Panc1 (cell line): ENCODE measurements around the gene SRCIN1. TPM values are rescaled to one million over a fixed set of nuclear protein-coding genes. Genes with fewer than 3 reads are reported as not detected.

Experiments
- ATAC-seq: fragments of 200-7000 bp; cut with Tn5 transposase; 2 replicates; pipeline ENCODE4 v1.9.1; 2020; ENCODE audit warnings: mild to moderate bottlenecking, moderate library complexity
- BruUV-seq: library from RNA; stranded (reverse); fragments of 400-500 nt; replicated peaks from 2 replicates; lab custom pipeline; 2021; lab: Mats Ljungman, UMichigan
- CTCF ChIA-PET: fragments of 300-600 bp; sonication (Branson Sonifier 250); formaldehyde crosslinking; loops from one replicate; lab custom pipeline; 2022; ENCODE audit warnings: antibody characterized with exemption; lab: Charles Lee
- POLR2A ChIA-PET: fragments of 300-600 bp; sonication (Branson Sonifier 250); formaldehyde crosslinking; loops from one replicate; lab custom pipeline; 2022; ENCODE audit warnings: antibody characterized with exemption; lab: Charles Lee
- DNase-seq: peaks from one replicate; pipeline ENCODE4 v3.0.0-alpha.2; 2010; ENCODE audit warnings: low read depth, low spot score
- H3K27ac ChIP-seq: 2 replicates; pipeline ENCODE4 v1.5.1; 2011; ENCODE audit warnings: mild to moderate bottlenecking, low read length, inconsistent platforms
- H3K27me3 ChIP-seq: fragments of 200-500 bp; sonication (Bioruptor generic); 2 replicates; pipeline ENCODE4 v1.6.0; 2014; ENCODE audit warnings: low read length, inconsistent platforms; ENCODE audit not compliant: control insufficient read depth, insufficient read depth
- H3K36me3 ChIP-seq: fragments of 200-500 bp; sonication (Bioruptor generic); 2 replicates; pipeline ENCODE4 v1.5.1; 2014; ENCODE audit warnings: inconsistent platforms, mild to moderate bottlenecking, low read length, moderate library complexity; ENCODE audit not compliant: control insufficient read depth, insufficient read depth
- H3K4me1 ChIP-seq: 2 replicates; pipeline ENCODE4 v1.5.1; 2011; ENCODE audit warnings: inconsistent platforms, mild to moderate bottlenecking, low read length, moderate library complexity; ENCODE audit not compliant: control insufficient read depth, insufficient read depth
- H3K4me3 ChIP-seq, 2 experiments: 2 replicates each; pipeline ENCODE4 v1.5.1; 2011 to 2012; ENCODE audit warnings: low read depth in 2 of 2, low read length in 2 of 2, mild to moderate bottlenecking in 2 of 2, inconsistent platforms in 1 of 2, moderate library complexity in 1 of 2
- H3K9me3 ChIP-seq: fragments of 200-500 bp; sonication (Bioruptor generic); 2 replicates; pipeline ENCODE4 v1.5.1; 2014; ENCODE audit warnings: low read depth, mild to moderate bottlenecking, inconsistent platforms, low read length, moderate library complexity; ENCODE audit not compliant: control insufficient read depth, insufficient read depth
- CTCF ChIP-seq: fragments of 450-650 bp; IDR thresholded peaks from 2 replicates; pipeline ENCODE4 v1.5.1; 2017; ENCODE audit warnings: mild to moderate bottlenecking
- POLR2AphosphoS5 ChIP-seq: IDR thresholded peaks from 2 replicates; pipeline ENCODE4 v1.6.1; 2012; ENCODE audit warnings: mild to moderate bottlenecking, low read depth, low read length, moderate library complexity
- REST ChIP-seq, 2 experiments: IDR thresholded peaks; 2 replicates each; pipeline ENCODE4 v1.6.1; 2011 to 2012; ENCODE audit warnings: low read depth in 2 of 2, control low read depth in 1 of 2, low read length in 1 of 2, mild to moderate bottlenecking in 1 of 2, moderate library complexity in 1 of 2; ENCODE audit not compliant: insufficient read depth in 1 of 2
- SIN3A ChIP-seq: IDR thresholded peaks from 2 replicates; pipeline ENCODE4 v1.6.1; 2012; ENCODE audit warnings: low read depth, mild to moderate bottlenecking, low read length, moderate library complexity, borderline replicate concordance; ENCODE audit not compliant: insufficient read depth
- TCF7L2 ChIP-seq: IDR thresholded peaks from 2 replicates; pipeline ENCODE4 v1.6.1; 2011; ENCODE audit warnings: mild to moderate bottlenecking, low read depth, low read length, inconsistent platforms
- in situ Hi-C: cut with HindIII; loops from 2 replicates; pipeline ENCODE4 v1.10.0; 2016; ENCODE audit warnings: low sequenced_read_pairs, low pct_unique_long_range_greater_than_20kb
- intact Hi-C: fragments of 100-400 bp; cut with micrococcal nuclease; formaldehyde crosslinking; loops from one replicate; pipeline ENCODE4 v1.10.0; 2022; ENCODE audit not compliant: unreplicated experiment
- total RNA-seq: library from RNA; stranded (reverse); gene quantifications from one replicate; pipeline ENCODE4 v1.2.1, GENCODE V29; 2021; ENCODE audit not compliant: unreplicated experiment

The SRCIN1 gene
- total RNA-seq, 1 experiment from 2014 or later, result 12.8 TPM

- H3K36me3 ChIP-seq, result no peaks in the 10 kb centered on the region
- H3K4me1 ChIP-seq, result no peaks in the 10 kb centered on the region; the same call in none of the 2 replicates
- in situ Hi-C loops, result no loop called here
- no TSS peak for BruUV-seq
- ChIA-PET CTCF (no interaction called here), POLR2A (no interaction called here)
- H3K4me3 ChIP-seq, result no peak overlapping the region
- no peaks in the 10 kb centered on the region for H3K9me3 ChIP-seq
- TF ChIP-seq REST (IDR thresholded peaks at IDR 0.05; ENCODE audit: insufficient read depth in 1 of 2, low read depth in 2 of 2, low read length in 1 of 2), result no peak
- H3K27me3 ChIP-seq, result no peaks in the 10 kb centered on the region
- ATAC-seq (no peak), DNase-seq (no peak)
- no peak overlapping the region for H3K27ac ChIP-seq
- intact Hi-C loops, result no loop called here
Measured at GRCh38 chr17:38611070-38611786, 5.5 kb upstream of the SRCIN1 start.

GRCh38 chr17:38609280-38610031, 3.7 kb upstream of the SRCIN1 start:
- Histone ChIP-seq H3K27ac (no peak overlapping the region), H3K27me3 (no peaks in the 10 kb centered on the region), H3K4me1 (no peaks in the 10 kb centered on the region; the same call in none of the 2 replicates), H3K4me3 (no peak overlapping the region), H3K9me3 (no peaks in the 10 kb centered on the region), H3K36me3 (no peaks in the 10 kb centered on the region)
- DNase-seq (no peak), ATAC-seq (no peak)
- in situ Hi-C loops (no loop called here), intact Hi-C loops (no loop called here)
- ChIA-PET CTCF (no interaction called here), POLR2A (no interaction called here)
- BruUV-seq, result no TSS peak
- no peak for TF ChIP-seq POLR2AphosphoS5
- no peak for TF ChIP-seq TCF7L2
- TF ChIP-seq SIN3A, result no peak
- no peak for TF ChIP-seq CTCF
- TF ChIP-seq REST (IDR thresholded peaks at IDR 0.05; ENCODE audit: insufficient read depth in 1 of 2, low read depth in 2 of 2, low read length in 1 of 2), result no peak
